Measurements from ENCODE around the gene ARAP1.
"Not testable (repeated sequence)": the region's sequence is repeated elsewhere in the genome, so short reads cannot be mapped to it uniquely, and the experiment has no call there.

Gene ARAP1

DNA sequence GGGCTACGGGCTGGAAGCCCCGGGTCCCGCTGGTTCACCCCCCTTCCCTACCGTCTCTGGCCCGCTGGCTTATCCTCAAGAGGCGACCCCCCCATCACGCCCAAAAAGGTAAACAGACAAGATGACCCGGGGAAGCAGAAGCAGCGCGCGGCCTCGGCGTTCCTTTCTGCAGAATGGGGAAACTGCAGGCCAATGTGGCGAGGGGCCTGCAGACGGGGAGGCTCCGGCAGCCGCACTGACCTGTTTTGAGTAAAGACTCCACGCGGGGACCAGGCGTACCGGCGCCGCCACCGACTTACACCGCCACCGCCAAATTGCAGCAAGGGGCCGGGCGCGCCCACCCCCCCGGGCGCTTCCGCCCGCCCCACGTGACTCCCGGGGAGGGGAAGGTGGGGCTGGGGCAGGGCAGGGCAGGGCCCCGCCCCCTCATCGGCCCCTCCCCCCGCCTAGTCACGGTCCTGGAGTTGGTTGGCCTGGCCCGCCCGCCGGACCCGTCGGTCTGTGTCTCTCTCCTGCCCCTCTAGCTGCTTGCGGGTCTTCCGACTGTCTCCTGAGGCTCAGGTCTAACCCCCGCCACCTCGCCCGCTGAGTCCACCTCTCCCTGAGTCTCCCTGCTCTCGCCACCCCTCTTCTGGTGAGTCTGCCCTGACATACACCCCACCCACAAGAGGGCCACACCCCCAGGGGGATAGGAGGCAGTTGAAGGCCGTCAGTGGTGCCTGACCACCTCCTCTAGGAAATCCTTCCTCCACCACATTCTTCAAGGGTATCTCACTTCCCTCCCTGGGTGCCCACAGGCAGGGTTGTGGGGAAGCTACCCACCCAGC, at the start of gene ARAP1:
Gene ARAP1, minus strand, starts transcription at position 321 of the 827 bp plus-strand sequence. CDS start 25,280 bp downstream, outside the sequence.
- H3K4me3 ChIP-seq, result peak within 1 kb of the TSS; percentile 81
- peak within 1 kb of the TSS; percentile 17 to 58 for H3K27ac ChIP-seq
- peak; percentile 88 for DNase-seq (ENCODE audit: low spot score)
- TF ChIP-seq CTCF (IDR thresholded peaks at IDR 0.05), result no peak

GRCh38 chr11:72799441-72799840, 47.2 kb upstream of the ARAP1 start:
- no peak for TF ChIP-seq CTCF (IDR thresholded peaks at IDR 0.05)
- Histone ChIP-seq H3K4me3 (no peak overlapping the region), H3K27ac (no peak overlapping the region)
- no peak for DNase-seq (ENCODE audit: low spot score)

- no peak overlapping the region for H3K27ac ChIP-seq
- no peak for DNase-seq (ENCODE audit: low spot score)
- no peak overlapping the region for H3K4me3 ChIP-seq
- no peak for TF ChIP-seq CTCF (IDR thresholded peaks at IDR 0.05)
These were observed 46.2 kb upstream of the ARAP1 start for GRCh38 chr11:72798361-72798760.

DNA sequence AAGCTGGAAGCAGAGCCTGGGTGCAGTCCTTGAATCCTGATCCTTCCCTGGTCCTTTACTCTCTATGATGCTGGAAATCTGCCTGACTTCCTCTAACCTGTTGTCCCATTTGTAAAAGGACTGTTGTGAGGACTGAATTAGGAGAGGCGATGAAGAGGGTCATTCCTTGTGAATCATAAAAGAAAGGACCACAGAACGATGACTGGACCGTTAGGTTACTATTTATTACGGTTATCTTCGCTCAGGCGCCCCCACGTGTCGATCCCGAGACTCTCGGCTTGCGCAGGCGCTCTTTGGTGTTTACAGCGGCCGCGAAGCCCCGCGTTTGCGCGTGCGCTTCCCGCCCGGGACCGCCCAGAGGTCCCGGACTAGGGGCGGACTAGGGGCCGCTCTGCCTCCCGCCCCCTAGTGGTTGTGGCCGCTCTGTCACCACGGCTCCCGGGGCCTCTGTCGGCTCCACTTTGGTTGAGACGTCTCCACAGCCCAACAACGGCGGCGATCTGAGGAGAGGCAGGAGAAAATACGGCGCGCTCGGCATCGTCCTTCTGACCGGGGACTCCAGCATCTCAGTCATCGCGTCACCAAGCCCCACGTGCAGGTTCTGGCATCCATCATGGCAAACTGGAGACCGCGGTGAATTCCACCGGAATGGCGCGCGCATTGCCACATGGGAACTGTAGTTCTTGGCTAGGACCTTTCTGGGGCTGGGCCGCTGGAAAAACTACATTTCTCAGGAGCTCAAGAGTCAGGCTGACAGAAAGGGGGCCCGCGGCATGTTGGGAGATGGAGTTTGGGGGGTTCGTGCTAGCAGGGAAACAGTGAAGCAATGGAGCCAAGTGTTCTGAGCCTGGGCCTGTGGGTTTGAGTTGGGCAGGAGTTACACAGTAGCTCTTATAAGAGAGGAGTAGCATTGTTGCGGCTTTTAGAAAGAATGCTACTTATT, 41.5 kb upstream of the ARAP1 start, which contains the start of gene STARD10:
Gene STARD10, minus strand, starts transcription at position 623 of the 943 bp plus-strand sequence. CDS start 12,866 bp downstream, outside the sequence.
- TF ChIP-seq CTCF (IDR thresholded peaks at IDR 0.05), result peak; percentile 87
- H3K27ac ChIP-seq, result peak within 1 kb of the TSS; percentile 89 to 93
- DNase-seq (ENCODE audit: low spot score), result peak; percentile 96
- H3K4me3 ChIP-seq, result peak within 1 kb of the TSS; percentile 74

DNA sequence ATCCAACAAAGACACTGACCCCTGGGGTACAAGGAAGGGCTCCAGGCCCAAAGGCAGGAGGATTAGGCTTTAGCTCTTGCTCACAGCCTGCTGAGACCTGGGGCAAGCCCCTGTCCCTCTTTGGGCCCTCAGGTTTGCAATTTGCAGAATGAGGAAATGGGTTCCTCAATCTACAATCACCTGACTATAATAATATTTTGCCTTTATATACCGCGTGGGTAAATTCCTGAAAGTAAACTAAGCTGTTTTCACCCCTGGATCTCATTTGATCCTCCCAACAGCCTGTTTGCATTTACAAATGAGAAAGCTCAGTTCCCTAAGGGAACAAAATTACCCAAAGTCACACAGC, 40.8 kb upstream of the ARAP1 start:
- H3K4me3 ChIP-seq, result peak overlapping the region; percentile 74
- no peak for TF ChIP-seq CTCF (IDR thresholded peaks at IDR 0.05)
- H3K27ac ChIP-seq, result peak overlapping the region; percentile 89 to 93
- no peak for DNase-seq (ENCODE audit: low spot score)

GRCh38 chr11:72792437-72793021, 40.3 kb upstream of the ARAP1 start:
- TF ChIP-seq CTCF (IDR thresholded peaks at IDR 0.05), result no peak
- peak overlapping the region; percentile 74 for H3K4me3 ChIP-seq
- DNase-seq (ENCODE audit: low spot score), result peak; percentile 76
- peak overlapping the region; percentile 89 to 93 for H3K27ac ChIP-seq

DNA sequence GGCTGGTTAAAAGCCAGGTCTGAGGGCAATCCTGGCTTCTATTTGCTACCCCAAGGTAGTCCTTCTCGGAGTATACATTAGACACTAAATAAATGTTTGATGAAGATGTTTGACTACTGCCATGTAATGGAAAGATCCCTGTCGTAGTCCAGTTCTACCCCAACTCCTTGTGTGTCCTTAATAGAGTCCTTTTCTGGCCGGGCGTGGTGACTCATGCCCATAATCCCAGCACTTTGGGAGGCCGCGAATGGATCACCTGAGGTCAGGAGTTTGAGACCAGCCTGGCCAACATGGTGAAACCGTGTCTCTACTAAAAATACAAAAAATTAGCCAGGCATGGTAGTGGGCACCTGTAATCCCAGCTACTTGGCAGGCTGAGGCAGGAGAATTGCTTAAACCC, 39.0 kb upstream of the ARAP1 start:
- not testable (repeated sequence) for DNase-seq (ENCODE audit: low spot score); H3K4me3 ChIP-seq
- H3K27ac ChIP-seq, result peak overlapping the region in 1 of 2 donors; percentile 89
